OCI-LY3 (cell line): Measurements from ENCODE around the gene TSKU.

ENCODE experiments used
- CTCF ChIP-seq: fragments of 200-600, 300-600 bp; sonication (generic); IDR thresholded peaks from 2 replicates; pipeline ENCODE4 v1.5.1; 2014; ENCODE audit warnings: antibody characterized with exemption, low read length, low read depth
- EZH2phosphoT487 ChIP-seq: fragments of 200-600 bp; shearing (Covaris generic); IDR thresholded peaks from 2 replicates; pipeline ENCODE4 v1.6.1; 2018; ENCODE audit warnings: antibody characterized with exemption, mixed run types, low read depth

- TF ChIP-seq CTCF, result no peak
- TF ChIP-seq EZH2phosphoT487, result no peak
Observed at GRCh38 chr11:76762356-76762752, 20.8 kb upstream of the TSKU start.
